OCI-LY1 (cell line): ENCODE data around the gene PXDN.

Source experiments
- H2AFZ ChIP-seq: fragments of 200-600 bp; sonication (generic), shearing (Covaris generic); 2 replicates; pipeline ENCODE4 v1.6.0; 2014; ENCODE audit warnings: antibody characterized with exemption, mild to moderate bottlenecking, low read length
- H3F3A ChIP-seq: fragments of 200-600 bp; sonication (generic), shearing (Covaris generic); 2 replicates; pipeline ENCODE4 v1.6.0; 2014; ENCODE audit warnings: mild to moderate bottlenecking, antibody characterized with exemption, low read length, moderate library complexity; ENCODE audit not compliant: insufficient read depth
- H3K27ac ChIP-seq: fragments of 200-600 bp; sonication (generic); 2 replicates; pipeline ENCODE4 v1.5.1; 2014; ENCODE audit warnings: low read length, mixed run types, mild to moderate bottlenecking, low read depth; ENCODE audit not compliant: poor library complexity, severe bottlenecking
- H3K27me3 ChIP-seq: fragments of 200-600 bp; sonication (generic); 2 replicates; pipeline ENCODE4 v1.6.0; 2014; ENCODE audit warnings: antibody characterized with exemption, mild to moderate bottlenecking, low read length, moderate library complexity; ENCODE audit not compliant: insufficient read depth
- H3K36me3 ChIP-seq: fragments of 200-600 bp; sonication (generic); 2 replicates; pipeline ENCODE4 v1.6.1; 2014; ENCODE audit warnings: mild to moderate bottlenecking, antibody characterized with exemption, low read length, moderate library complexity, mixed read lengths; ENCODE audit not compliant: insufficient read depth
- H3K4me1 ChIP-seq: fragments of 200-600 bp; sonication (generic); 2 replicates; pipeline ENCODE4 v1.5.1; 2014; ENCODE audit warnings: mild to moderate bottlenecking, low read length, moderate library complexity; ENCODE audit not compliant: insufficient read depth, severe bottlenecking
- H3K4me2 ChIP-seq: fragments of 200-600 bp; sonication (generic), shearing (Covaris generic); 2 replicates; pipeline ENCODE4 v1.6.1; 2014; ENCODE audit warnings: low read length
- H3K4me3 ChIP-seq: fragments of 200-600 bp; sonication (generic); 2 replicates; pipeline ENCODE4 v1.5.1; 2014; ENCODE audit warnings: low read length, low read depth, mild to moderate bottlenecking, mixed read lengths; ENCODE audit not compliant: poor library complexity, severe bottlenecking
- H3K79me2 ChIP-seq: fragments of 200-600 bp; shearing (Covaris generic); 2 replicates; pipeline ENCODE4 v1.6.1; 2016; ENCODE audit warnings: mixed run types, low read length, mixed read lengths; ENCODE audit not compliant: insufficient read depth
- H3K9ac ChIP-seq: fragments of 200-600 bp; sonication (generic), shearing (Covaris generic); 2 replicates; pipeline ENCODE4 v1.6.1; 2014; ENCODE audit warnings: mild to moderate bottlenecking, low read length, mixed read lengths
- H3K9me2 ChIP-seq: fragments of 200-600 bp; sonication (generic), shearing (Covaris generic); 2 replicates; pipeline ENCODE4 v1.6.1; 2014; ENCODE audit warnings: low read depth, mild to moderate bottlenecking, low read length, mixed read lengths
- H3K9me3 ChIP-seq: fragments of 200-600 bp; shearing (Covaris generic); 2 replicates; pipeline ENCODE4 v1.6.1; 2014; ENCODE audit warnings: low read length, mixed read lengths
- H4K20me1 ChIP-seq: fragments of 200-600 bp; sonication (generic), shearing (Covaris generic); 2 replicates; pipeline ENCODE4 v1.6.0; 2016; ENCODE audit warnings: mild to moderate bottlenecking, low read length; ENCODE audit not compliant: insufficient read depth
- EZH2 ChIP-seq: fragments of 200-600 bp; sonication (generic), shearing (Covaris generic); IDR thresholded peaks from 2 replicates; pipeline ENCODE4 v1.8.0; 2017; ENCODE audit warnings: borderline replicate concordance, mixed run types, mild to moderate bottlenecking, antibody characterized with exemption, low read length, moderate library complexity, mixed read lengths
- TF ChIP-seq, protein P1 (sequence below): fragments of 200-600 bp; sonication (generic), shearing (Covaris generic); IDR thresholded peaks from 2 replicates; pipeline ENCODE4 v1.5.1; 2017; ENCODE audit warnings: mild to moderate bottlenecking, antibody characterized with exemption, low read length, moderate library complexity, mixed read lengths

Gene PXDN

DNA sequence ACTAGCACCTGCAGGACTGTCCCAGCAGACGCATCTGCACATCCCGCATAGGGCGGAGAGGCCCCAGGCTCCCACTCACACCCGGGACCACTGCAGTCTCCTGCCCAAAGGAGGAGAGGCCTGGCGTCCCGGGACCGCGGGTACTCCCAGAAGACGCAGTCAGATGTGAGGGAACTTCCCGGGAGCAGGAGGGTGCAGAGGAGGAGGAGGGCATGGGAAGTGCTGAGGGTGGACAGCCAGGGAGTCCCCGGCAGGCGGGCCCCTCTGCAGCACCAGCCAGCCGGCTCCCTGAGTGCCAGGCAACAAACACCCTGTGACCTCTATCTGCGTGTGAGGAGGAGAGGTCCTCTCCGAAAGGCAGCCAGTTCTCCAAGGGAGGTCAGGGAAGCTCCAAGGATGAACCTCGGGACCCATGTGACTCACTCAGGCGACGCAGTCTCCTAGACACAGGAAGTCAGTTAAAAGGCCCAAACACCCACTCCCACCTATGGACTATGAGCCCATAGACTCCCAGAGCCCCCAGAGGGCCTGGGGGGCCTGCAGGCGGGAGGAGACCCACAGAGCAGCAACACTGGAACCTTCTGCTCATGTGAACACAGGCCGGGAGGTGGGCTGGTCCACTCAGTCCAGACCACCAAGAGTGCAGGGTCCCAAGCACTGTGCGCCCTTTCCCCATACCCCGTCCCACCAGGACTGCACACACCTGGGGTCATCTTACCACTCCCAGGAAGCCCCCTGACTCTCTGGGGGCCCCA is 4.2 kb downstream of the PXDN start:
- no peak for TF ChIP-seq EZH2
- TF ChIP-seq, protein P1, sequence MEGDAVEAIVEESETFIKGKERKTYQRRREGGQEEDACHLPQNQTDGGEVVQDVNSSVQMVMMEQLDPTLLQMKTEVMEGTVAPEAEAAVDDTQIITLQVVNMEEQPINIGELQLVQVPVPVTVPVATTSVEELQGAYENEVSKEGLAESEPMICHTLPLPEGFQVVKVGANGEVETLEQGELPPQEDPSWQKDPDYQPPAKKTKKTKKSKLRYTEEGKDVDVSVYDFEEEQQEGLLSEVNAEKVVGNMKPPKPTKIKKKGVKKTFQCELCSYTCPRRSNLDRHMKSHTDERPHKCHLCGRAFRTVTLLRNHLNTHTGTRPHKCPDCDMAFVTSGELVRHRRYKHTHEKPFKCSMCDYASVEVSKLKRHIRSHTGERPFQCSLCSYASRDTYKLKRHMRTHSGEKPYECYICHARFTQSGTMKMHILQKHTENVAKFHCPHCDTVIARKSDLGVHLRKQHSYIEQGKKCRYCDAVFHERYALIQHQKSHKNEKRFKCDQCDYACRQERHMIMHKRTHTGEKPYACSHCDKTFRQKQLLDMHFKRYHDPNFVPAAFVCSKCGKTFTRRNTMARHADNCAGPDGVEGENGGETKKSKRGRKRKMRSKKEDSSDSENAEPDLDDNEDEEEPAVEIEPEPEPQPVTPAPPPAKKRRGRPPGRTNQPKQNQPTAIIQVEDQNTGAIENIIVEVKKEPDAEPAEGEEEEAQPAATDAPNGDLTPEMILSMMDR: no peak
- Histone ChIP-seq H2AFZ (no peak overlapping the region), H3K79me2 (no peaks in the 10 kb centered on the region), H3K27me3 (no peaks in the 10 kb centered on the region), H3K9me2 (no peaks in the 10 kb centered on the region), H3F3A (no peaks in the 10 kb centered on the region), H3K27ac (no peak overlapping the region), H3K4me2 (no peak overlapping the region), H3K4me3 (no peak overlapping the region), H3K9ac (no peak overlapping the region), H3K4me1 (no peaks in the 10 kb centered on the region), H3K9me3 (no peaks in the 10 kb centered on the region), H3K36me3 (no peaks in the 10 kb centered on the region), H4K20me1 (no peaks in the 10 kb centered on the region)

GRCh38 chr2:1739322-1739957 is 4.9 kb downstream of the PXDN start:
- no peak overlapping the region for H3K9ac ChIP-seq
- no peak overlapping the region for H2AFZ ChIP-seq
- no peaks in the 10 kb centered on the region for H3K79me2 ChIP-seq
- H3F3A ChIP-seq: no peaks in the 10 kb centered on the region
- no peak overlapping the region for H3K4me3 ChIP-seq
- H3K9me2 ChIP-seq: no peaks in the 10 kb centered on the region
- no peak overlapping the region for H3K4me2 ChIP-seq
- no peak overlapping the region for H3K27ac ChIP-seq
- no peaks in the 10 kb centered on the region for H3K36me3 ChIP-seq
- H3K27me3 ChIP-seq: no peaks in the 10 kb centered on the region
- no peaks in the 10 kb centered on the region for H4K20me1 ChIP-seq
- no peaks in the 10 kb centered on the region for H3K9me3 ChIP-seq
- H3K4me1 ChIP-seq: no peaks in the 10 kb centered on the region
- TF ChIP-seq, protein P1: no peak
- no peak for TF ChIP-seq EZH2

DNA sequence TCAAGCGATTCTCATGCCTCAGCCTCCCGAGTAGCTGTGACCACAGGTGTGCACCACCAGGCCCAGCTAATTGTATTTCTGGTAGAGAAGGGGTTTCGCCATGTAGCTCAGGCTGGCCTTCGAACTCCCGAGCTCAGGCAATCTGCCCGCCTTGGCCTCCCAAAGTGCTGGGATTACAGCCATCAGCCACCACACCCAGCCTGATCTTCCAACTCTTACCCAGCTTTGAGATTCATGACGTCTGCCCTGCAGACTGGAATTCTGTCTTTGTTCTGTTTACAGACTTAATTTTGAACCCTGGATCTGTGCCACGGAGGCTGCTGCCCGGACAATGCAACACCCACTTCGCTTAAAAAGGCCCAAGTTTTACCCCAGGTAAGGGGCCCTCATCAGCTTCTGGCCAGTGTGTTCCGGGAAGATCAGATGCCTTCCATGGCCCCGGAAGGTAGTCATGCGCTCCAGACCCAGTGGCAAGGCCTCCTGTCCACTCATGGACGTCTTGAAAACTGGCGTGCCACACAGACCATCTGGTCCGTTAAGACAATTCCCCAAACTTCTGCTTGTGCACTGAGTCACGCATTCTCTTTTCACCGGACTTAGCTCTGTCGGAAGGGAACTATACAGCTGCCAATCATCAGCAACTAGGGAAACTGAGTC is 5.5 kb downstream of the PXDN start:
- Histone ChIP-seq H2AFZ (no peak overlapping the region), H3K9me3 (no peaks in the 10 kb centered on the region), H3K27me3 (no peaks in the 10 kb centered on the region), H3F3A (no peaks in the 10 kb centered on the region), H3K79me2 (no peaks in the 10 kb centered on the region), H4K20me1 (no peaks in the 10 kb centered on the region), H3K4me3 (no peak overlapping the region), H3K9me2 (no peaks in the 10 kb centered on the region), H3K27ac (no peak overlapping the region), H3K36me3 (no peaks in the 10 kb centered on the region), H3K9ac (no peak overlapping the region), H3K4me2 (no peak overlapping the region), H3K4me1 (no peaks in the 10 kb centered on the region)
- no peak for TF ChIP-seq EZH2
- TF ChIP-seq, protein P1: no peak
